Parathyroid adenoma (tissue), 2 donors: Measurements from ENCODE around the gene TBC1D23.
A peak's percentile ranks its signal among the peaks of the same experiment; 100 is the strongest.

Source experiments
- H2AFZ ChIP-seq: fragments of 300-600 bp; sonication (generic); one replicate; pipeline ENCODE4 v1.7.0; 2017; ENCODE audit warnings: antibody characterized with exemption, mild to moderate bottlenecking
- H3K27ac ChIP-seq: fragments of 300-600 bp; sonication (generic); one replicate; pipeline ENCODE4 v1.7.0; 2017
- H3K27me3 ChIP-seq: fragments of 300-600 bp; sonication (generic); one replicate; pipeline ENCODE4 v1.7.0; 2017; ENCODE audit warnings: low read length; ENCODE audit not compliant: control insufficient read depth, insufficient read depth
- H3K36me3 ChIP-seq: fragments of 300-600 bp; sonication (generic); one replicate; pipeline ENCODE4 v1.7.0; 2017; ENCODE audit warnings: low read length; ENCODE audit not compliant: control insufficient read depth, insufficient read depth
- H3K4me1 ChIP-seq: fragments of 300-600 bp; sonication (generic); one replicate; pipeline ENCODE4 v1.7.0; 2017; ENCODE audit warnings: control low read depth
- H3K4me2 ChIP-seq: fragments of 300-600 bp; sonication (generic); one replicate; pipeline ENCODE4 v1.7.0; 2017; ENCODE audit warnings: low read length
- H3K4me3 ChIP-seq: fragments of 300-600 bp; sonication (generic); one replicate; pipeline ENCODE4 v1.7.0; 2017; ENCODE audit warnings: low read depth, low read length
- H3K79me2 ChIP-seq: fragments of 300-600 bp; sonication (generic); one replicate; pipeline ENCODE4 v1.7.0; 2017; ENCODE audit warnings: control low read depth
- H3K9ac ChIP-seq: fragments of 300-600 bp; sonication (generic); one replicate; pipeline ENCODE4 v1.7.0; 2017; ENCODE audit warnings: mild to moderate bottlenecking
- H3K9me3 ChIP-seq: fragments of 300-600 bp; sonication (generic); one replicate; pipeline ENCODE4 v1.7.0; 2017; ENCODE audit warnings: low read length; ENCODE audit not compliant: control insufficient read depth
- CTCF ChIP-seq: fragments of 300-600 bp; sonication (generic); IDR thresholded peaks from one replicate; pipeline ENCODE4 v1.7.0; 2017; ENCODE audit warnings: antibody characterized with exemption, mild to moderate bottlenecking
- donor health status: primary hyperparathyroidism.

Gene TBC1D23

GRCh38 chr3:100329800-100330489, 69.2 kb downstream of the TBC1D23 start:
- H3K79me2 ChIP-seq: no peaks in the 10 kb centered on the region
- H3K9ac ChIP-seq: no peak overlapping the region
- no peak overlapping the region for H3K27ac ChIP-seq
- no peak overlapping the region for H2AFZ ChIP-seq
- H3K9me3 ChIP-seq: no peaks in the 10 kb centered on the region
- no peaks in the 10 kb centered on the region for H3K36me3 ChIP-seq
- H3K4me1 ChIP-seq: no peaks in the 10 kb centered on the region
- no peak for TF ChIP-seq CTCF
- H3K4me2 ChIP-seq: no peak overlapping the region
- no peak overlapping the region for H3K4me3 ChIP-seq
- H3K27me3 ChIP-seq: no peaks in the 10 kb centered on the region

- no peaks in the 10 kb centered on the region for H3K4me1 ChIP-seq
Measured at GRCh38 chr3:100330651-100331050, 69.9 kb downstream of the TBC1D23 start.

GRCh38 chr3:100331660-100332059, 70.9 kb downstream of the TBC1D23 start:
- Histone ChIP-seq H3K4me3 (no peak overlapping the region), H3K27ac (no peak overlapping the region), H3K9ac (no peak overlapping the region), H2AFZ (no peak overlapping the region), H3K4me1 (no peaks in the 10 kb centered on the region), H3K27me3 (no peaks in the 10 kb centered on the region), H3K4me2 (no peak overlapping the region), H3K36me3 (no peaks in the 10 kb centered on the region), H3K9me3 (no peaks in the 10 kb centered on the region), H3K79me2 (no peaks in the 10 kb centered on the region)
- TF ChIP-seq CTCF: no peak

More at GRCh38 chr3:100330651-100331050, 69.9 kb downstream of the TBC1D23 start:
- no peak for TF ChIP-seq CTCF
- Histone ChIP-seq H3K4me3 (no peak overlapping the region), H3K79me2 (no peaks in the 10 kb centered on the region), H3K4me2 (no peak overlapping the region), H3K27ac (no peak overlapping the region), H3K27me3 (no peaks in the 10 kb centered on the region), H3K36me3 (no peaks in the 10 kb centered on the region), H3K9ac (no peak overlapping the region), H3K9me3 (no peaks in the 10 kb centered on the region), H2AFZ (no peak overlapping the region)

GRCh38 chr3:100333051-100333450, 72.3 kb downstream of the TBC1D23 start:
- no peak for TF ChIP-seq CTCF
- H3K4me1 ChIP-seq: no peaks in the 10 kb centered on the region
- H3K9me3 ChIP-seq: no peaks in the 10 kb centered on the region
- H3K4me2 ChIP-seq: no peak overlapping the region
- no peak overlapping the region for H3K27ac ChIP-seq
- no peak overlapping the region for H2AFZ ChIP-seq
- no peaks in the 10 kb centered on the region for H3K36me3 ChIP-seq
- no peaks in the 10 kb centered on the region for H3K79me2 ChIP-seq
- H3K4me3 ChIP-seq: no peak overlapping the region
- H3K27me3 ChIP-seq: no peaks in the 10 kb centered on the region
- H3K9ac ChIP-seq: no peak overlapping the region

GRCh38 chr3:100333970-100334487, 73.2 kb downstream of the TBC1D23 start:
- H3K79me2 ChIP-seq: no peaks in the 10 kb centered on the region
- H3K4me3 ChIP-seq: peak overlapping the region; percentile 62
- H3K9me3 ChIP-seq: no peaks in the 10 kb centered on the region
- peak overlapping the region; percentile 77 for H3K4me2 ChIP-seq
- H3K4me1 ChIP-seq: peaks cover 4% of the 10 kb centered on the region
- no peak for TF ChIP-seq CTCF
- H2AFZ ChIP-seq: peak overlapping the region; percentile 84
- peak overlapping the region; percentile 2 for H3K27ac ChIP-seq
- no peaks in the 10 kb centered on the region for H3K27me3 ChIP-seq
- H3K36me3 ChIP-seq: no peaks in the 10 kb centered on the region
- H3K9ac ChIP-seq: no peak overlapping the region
